Mesothelial cell of epicardium (in vitro differentiated cells): Measurements from ENCODE around the gene PPY. TPM values are rescaled to one million over a fixed set of nuclear protein-coding genes. Genes with fewer than 3 reads are reported as not detected.
A peak's percentile ranks its signal among the peaks of the same experiment; 100 is the strongest.

Source experiments
- DNase-seq, 2 experiments: peaks; one replicate each; pipeline ENCODE4 v3.0.0; 2021; ENCODE audit warnings: low spot score in 2 of 2; ENCODE audit not compliant: unreplicated experiment in 2 of 2
- H3K27ac Mint-ChIP-seq: 2 replicates; pipeline ENCODE4 v1.8.0; 2021; ENCODE audit warnings: mixed read lengths
- H3K27me3 Mint-ChIP-seq: 2 replicates; pipeline ENCODE4 v1.8.0; 2021; ENCODE audit warnings: low read depth, mixed read lengths
- H3K36me3 Mint-ChIP-seq: 2 replicates; pipeline ENCODE4 v1.8.0; 2021; ENCODE audit warnings: mixed read lengths
- H3K4me1 Mint-ChIP-seq: 2 replicates; pipeline ENCODE4 v1.8.0; 2021; ENCODE audit warnings: mixed read lengths
- H3K4me3 Mint-ChIP-seq: 2 replicates; pipeline ENCODE4 v1.8.0; 2021; ENCODE audit warnings: mild to moderate bottlenecking, moderate library complexity, mixed read lengths
- H3K9me3 Mint-ChIP-seq: 2 replicates; pipeline ENCODE4 v1.8.0; 2021; ENCODE audit warnings: mixed read lengths
- total RNA-seq: library from RNA; stranded (reverse); gene quantifications from 3 replicates; pipeline ENCODE4 v1.2.1, GENCODE V29; 2021
- TF ChIP-seq, protein P1 (sequence below): fragments of 200-600 bp; sonication (generic); IDR thresholded peaks from one replicate; pipeline ENCODE4 v1.5.0; 2021; ENCODE audit warnings: antibody characterized with exemption; ENCODE audit not compliant: unreplicated experiment

The PPY gene
- total RNA-seq, 1 donor from 2014 or later: not detected

DNA sequence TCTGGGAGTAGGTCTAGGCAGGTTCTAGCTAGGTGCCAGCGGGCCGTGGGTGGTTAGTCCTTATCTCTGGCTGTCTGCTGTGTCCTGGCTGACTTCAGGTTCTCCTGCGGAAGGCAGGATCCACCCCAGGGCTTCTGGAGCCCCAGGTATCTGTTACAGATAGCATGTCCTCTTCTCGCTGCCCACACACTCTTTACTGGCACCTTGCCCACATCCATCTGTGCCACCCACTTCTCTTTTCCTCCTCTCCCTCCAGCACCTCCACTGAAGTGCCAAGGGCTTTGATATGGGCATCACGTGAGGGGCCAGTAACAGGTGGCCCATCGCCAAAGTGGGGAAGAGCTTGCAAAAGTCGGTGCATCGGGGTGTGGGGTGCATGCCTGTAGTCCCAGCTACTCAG lies 30.4 kb downstream of the PPY start:
- no peak for DNase-seq
- Mint-ChIP-seq H3K4me1 (peaks cover 3% of the 10 kb centered on the region), H3K27me3 (peaks cover 43% of the 10 kb centered on the region), H3K9me3 (no peaks in the 10 kb centered on the region), H3K36me3 (no peaks in the 10 kb centered on the region), H3K4me3 (no peak overlapping the region), H3K27ac (no peak overlapping the region)
- TF ChIP-seq, protein P1, sequence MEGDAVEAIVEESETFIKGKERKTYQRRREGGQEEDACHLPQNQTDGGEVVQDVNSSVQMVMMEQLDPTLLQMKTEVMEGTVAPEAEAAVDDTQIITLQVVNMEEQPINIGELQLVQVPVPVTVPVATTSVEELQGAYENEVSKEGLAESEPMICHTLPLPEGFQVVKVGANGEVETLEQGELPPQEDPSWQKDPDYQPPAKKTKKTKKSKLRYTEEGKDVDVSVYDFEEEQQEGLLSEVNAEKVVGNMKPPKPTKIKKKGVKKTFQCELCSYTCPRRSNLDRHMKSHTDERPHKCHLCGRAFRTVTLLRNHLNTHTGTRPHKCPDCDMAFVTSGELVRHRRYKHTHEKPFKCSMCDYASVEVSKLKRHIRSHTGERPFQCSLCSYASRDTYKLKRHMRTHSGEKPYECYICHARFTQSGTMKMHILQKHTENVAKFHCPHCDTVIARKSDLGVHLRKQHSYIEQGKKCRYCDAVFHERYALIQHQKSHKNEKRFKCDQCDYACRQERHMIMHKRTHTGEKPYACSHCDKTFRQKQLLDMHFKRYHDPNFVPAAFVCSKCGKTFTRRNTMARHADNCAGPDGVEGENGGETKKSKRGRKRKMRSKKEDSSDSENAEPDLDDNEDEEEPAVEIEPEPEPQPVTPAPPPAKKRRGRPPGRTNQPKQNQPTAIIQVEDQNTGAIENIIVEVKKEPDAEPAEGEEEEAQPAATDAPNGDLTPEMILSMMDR: no peak

DNA sequence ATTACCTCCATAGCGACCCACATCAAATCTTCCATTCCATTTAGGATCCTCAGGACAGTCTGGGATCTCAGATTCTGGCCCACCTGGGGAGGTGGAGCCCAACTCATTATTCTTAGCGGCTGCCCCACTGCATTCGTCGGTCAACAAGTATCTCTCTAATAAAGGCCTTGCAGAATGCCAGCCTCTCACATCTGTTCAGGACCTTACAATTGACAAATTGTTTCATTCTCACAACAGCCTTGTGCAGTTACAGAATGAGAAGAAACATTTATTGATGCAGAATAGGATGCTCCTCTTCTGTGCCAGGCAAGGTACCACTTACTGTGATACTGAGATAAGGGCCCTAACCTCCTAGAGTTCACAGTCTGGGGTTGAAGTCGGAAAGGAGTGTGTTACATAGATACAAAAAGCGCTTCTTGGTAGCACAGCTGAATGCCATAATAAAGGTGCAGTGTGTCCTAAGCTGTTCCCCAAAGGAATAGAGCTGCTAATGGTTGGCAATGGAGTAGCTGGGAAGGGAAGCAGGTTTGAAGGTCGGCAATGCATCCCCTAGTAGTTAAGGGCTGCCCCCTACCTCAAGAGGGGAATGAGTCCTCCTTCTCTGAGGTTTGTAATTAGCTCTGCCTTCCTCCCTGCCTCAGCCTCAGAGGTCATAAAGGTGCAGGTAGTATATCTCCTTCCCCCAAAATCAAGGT lies 32.6 kb downstream of the PPY start:
- Mint-ChIP-seq H3K4me3 (no peak overlapping the region), H3K27me3 (peaks cover 44% of the 10 kb centered on the region)
- DNase-seq: no peak

DNA sequence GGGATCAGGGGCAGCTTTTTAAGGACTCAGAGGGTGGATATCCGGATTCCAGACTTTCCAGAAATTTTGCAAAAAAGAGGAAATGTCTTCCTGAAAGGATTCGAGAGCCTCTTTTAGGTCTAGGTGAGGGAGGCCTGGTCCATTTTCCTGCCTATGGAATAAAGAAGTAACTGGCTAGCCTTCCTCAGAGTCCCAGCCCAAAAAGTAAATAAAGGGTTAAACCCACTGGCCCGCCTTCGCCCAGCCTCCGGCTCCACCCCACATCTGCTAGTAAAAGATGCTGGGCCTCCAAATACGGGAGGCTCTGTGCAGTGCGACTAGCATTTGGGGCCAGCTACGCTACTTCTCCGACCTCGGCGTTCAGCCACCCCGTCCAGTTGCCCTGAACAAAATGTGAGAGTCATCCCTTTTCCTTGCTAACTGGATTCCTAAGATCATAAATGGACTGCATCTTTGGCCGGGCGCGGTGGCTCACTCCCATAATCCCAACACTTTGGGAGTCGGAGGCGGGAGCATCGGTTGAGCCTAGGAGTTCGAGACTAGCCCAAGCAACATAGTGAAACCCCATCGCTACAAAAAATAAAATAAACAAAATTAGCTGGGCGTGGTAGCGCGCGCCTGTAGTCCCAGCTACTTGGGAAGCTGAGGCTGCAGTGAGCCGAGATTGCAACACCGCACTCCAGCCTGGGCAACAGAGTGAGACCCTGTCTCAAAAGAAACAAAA lies 34.1 kb downstream of the PPY start:
- peak in 1 of 2 experiments; percentile 58 for DNase-seq
- Mint-ChIP-seq H3K4me3 (peak overlapping the region; percentile 71), H3K27me3 (peaks cover 45% of the 10 kb centered on the region), H3K4me1 (peaks cover 13% of the 10 kb centered on the region), H3K36me3 (no peaks in the 10 kb centered on the region), H3K9me3 (no peaks in the 10 kb centered on the region), H3K27ac (peak overlapping the region; percentile 50)
- TF ChIP-seq, protein P1: no peak

More for the DNA sequence above, 32.6 kb downstream of the PPY start:
- Mint-ChIP-seq H3K36me3 (no peaks in the 10 kb centered on the region), H3K9me3 (no peaks in the 10 kb centered on the region), H3K4me1 (peaks cover 13% of the 10 kb centered on the region), H3K27ac (no peak overlapping the region)
- TF ChIP-seq, protein P1: no peak

DNA sequence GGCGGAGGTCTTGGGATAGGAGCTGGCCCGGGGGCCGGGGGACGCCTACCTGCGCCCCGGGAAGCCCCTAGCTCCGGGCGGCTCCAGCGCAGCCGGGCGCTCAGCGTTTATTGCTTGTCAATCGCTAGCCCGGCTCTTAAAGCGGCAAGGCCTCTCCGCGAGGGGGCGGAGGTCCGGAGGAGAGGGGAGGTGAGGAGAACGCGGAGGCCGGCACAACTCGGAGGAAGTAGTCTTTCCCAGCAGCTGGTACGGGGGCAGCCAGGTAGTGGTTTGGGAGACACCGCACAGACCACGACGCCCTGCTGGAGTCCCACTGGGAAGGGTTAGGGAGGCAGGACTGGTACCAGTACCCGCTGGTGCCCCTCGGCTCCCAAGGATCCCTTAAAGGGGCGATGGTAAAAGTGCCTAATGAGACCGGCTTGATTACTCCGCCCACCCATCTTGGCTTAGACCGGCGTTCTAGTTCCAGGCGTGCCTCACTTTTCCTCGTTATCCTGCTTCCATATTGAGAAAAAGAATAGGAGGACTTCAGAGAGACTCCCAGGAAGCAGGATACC lies 34.8 kb downstream of the PPY start, which contains the start of gene MPP2:
TSS of gene MPP2 (minus strand) at position 112 of the 557 bp plus-strand sequence. CDS start 3,076 bp downstream, outside the sequence.
- Mint-ChIP-seq H3K9me3 (no peaks in the 10 kb centered on the region), H3K4me3 (peak within 1 kb of the TSS; percentile 71), H3K36me3 (no peaks in the 10 kb centered on the region), H3K27ac (peak within 1 kb of the TSS; percentile 50), H3K27me3 (peaks cover 45% of the 10 kb centered on the region), H3K4me1 (peaks cover 13% of the 10 kb centered on the region)
- DNase-seq: peak; percentile 53 to 80
- TF ChIP-seq, protein P1: no peak

DNA sequence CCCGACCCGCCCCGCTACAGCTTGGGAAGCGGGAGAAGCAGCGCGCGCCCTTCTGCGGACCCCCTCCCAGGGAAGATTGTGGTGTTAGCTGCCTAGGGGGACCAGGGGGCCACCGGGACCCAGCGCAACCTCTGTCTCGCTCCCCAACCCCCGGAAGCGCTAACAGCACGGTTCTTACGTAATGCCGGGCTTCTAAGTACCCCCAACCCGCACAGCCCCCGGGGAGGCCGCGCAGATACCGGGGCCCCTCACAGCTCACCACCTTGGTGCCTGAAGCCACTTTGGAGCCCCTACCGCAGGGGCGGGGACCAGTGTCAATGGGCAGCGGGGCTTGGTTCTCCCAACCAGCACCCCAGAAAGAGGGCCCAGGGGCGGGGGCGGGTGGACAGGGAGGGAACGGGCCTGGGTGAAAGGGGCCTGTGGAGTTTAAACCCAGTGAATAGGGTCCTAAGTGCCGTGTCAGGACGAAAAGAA lies 35.3 kb downstream of the PPY start:
- H3K27ac Mint-ChIP-seq: peak overlapping the region; percentile 9
- no peaks in the 10 kb centered on the region for H3K36me3 Mint-ChIP-seq
- peaks cover 13% of the 10 kb centered on the region for H3K4me1 Mint-ChIP-seq
- no peaks in the 10 kb centered on the region for H3K9me3 Mint-ChIP-seq
- peak in 1 of 2 experiments; percentile 41 for DNase-seq
- H3K27me3 Mint-ChIP-seq: peaks cover 45% of the 10 kb centered on the region
- H3K4me3 Mint-ChIP-seq: peak overlapping the region; percentile 71
- TF ChIP-seq, protein P1: no peak
